Brain pericyte (primary cell): ENCODE data around the gene TLNRD1.
"Not testable (repeated sequence)": the region's sequence is repeated elsewhere in the genome, so short reads cannot be mapped to it uniquely, and the experiment has no call there.

ENCODE experiments used
- DNase-seq: peaks from one replicate; pipeline ENCODE4 v3.0.0-alpha.2; 2012; ENCODE audit warnings: low read depth, low spot score

TLNRD1 gene

GRCh38 chr15:81000624-81001151 is at the start of gene TLNRD1:
TLNRD1 (plus strand) TSS chr15:81000923; CDS start chr15:81002272, 1,349 bp downstream.
- DNase-seq, result peak; percentile 41

GRCh38 chr15:80951941-80952340 is 48.8 kb upstream of the TLNRD1 start:
- no peak for DNase-seq

- DNase-seq, result no peak
Measured at GRCh38 chr15:80953001-80953952, 47.4 kb upstream of the TLNRD1 start.

DNA sequence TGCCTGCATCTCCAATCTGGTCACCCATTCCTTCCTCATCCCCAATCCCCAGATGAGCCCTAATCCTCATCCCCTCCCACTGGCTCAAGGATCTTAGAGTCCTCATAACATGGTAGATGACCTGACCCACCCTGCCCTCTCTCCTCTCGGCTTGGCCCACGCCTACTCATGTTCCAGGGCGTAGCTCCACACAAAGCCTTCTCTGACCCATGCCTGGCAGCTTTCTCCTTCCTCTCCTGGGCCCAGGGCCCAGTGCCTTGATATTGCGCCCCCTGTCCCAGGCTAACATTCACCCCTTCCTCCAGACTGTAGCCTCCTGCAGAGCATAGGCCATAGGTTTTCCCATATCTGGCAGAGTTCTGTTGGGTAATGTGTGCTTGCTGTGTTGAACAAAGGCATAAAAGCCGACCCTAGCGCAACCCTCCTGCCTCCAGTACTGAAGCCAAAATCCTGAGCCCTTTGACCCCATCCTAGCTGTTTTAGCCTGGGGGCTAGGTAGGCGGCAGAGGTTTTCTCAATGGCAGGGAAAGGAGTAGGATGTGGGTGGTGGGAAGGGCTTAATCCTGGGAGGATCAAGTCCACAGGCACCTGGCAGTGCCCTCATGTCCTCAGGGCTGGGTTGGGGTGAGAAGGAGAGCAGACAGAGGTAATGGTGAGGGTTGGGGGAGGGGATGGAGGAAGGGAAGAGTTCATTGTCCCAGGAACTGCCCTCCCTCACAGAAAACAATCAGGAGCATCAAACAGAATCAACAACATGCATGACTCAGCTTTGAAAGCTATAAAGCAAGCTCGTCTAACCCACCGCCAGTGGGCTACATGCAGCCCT is 46.6 kb upstream of the TLNRD1 start:
- DNase-seq, result no peak

DNA sequence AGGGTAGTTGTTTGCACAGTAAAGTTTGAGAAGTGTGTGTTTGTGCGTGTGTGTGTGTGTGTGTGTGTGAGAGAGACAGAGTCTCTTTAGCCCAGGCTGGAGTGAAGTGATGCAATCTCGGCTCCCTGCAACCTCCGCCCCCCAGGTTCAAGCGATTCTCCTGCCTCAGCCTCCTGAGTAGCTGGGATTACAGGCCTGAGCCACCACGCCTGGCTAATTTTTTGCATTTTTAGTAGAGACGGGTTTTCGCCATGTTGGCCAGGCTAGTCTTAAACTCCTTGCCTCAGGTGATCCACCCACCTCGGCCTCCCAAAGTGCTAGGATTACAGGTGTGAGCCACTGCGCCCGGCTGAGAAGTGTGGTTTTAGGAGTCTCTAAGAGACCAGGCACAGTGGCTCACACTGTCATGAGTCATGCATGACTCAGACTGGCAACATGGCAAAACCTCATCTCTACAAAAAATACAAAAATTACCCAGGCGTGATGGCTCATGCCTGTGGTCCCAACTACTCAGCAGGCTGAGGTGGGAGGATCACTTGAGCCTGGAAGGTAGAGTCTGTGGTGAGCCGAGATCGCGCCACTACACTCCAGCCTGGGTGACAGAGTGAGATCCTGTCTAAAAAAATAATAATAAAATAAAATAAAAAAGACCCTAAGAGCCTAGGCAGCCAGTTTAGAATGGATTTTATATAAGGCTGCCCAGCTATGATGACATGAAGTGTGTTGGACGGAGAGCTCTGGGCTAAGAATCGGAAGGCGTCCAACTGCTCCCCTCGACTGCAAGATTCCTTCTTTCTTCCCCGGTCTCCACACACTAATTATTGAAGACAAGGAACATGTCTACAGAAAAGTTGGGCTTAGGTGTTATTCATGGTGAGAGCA is 44.9 kb upstream of the TLNRD1 start:
- DNase-seq, result not testable (repeated sequence)

DNA sequence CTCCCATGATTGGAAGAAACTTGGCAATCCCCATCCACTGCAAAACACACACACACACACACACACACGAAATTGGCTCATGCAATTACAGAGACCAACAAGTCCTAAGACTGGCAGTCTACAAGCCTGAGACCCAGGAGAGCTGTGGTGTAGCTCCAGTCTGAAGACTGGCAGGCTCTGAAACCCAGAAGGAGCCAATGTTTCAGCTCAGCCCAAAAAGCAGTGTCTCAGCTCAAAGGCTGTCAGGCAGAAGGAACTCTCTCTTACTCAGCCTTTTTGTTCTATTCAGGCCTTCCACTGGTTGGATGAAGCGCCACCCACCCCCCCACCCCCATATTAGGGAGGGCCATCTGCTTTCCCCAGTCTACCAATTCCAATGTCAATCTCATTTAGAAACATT is 43.2 kb upstream of the TLNRD1 start:
- DNase-seq, result no peak

- DNase-seq, result no peak
Measured at GRCh38 chr15:80957976-80958375, 42.7 kb upstream of the TLNRD1 start.

- no peak for DNase-seq
Measured at GRCh38 chr15:80958818-80959495, 41.8 kb upstream of the TLNRD1 start.

- not testable (repeated sequence) for DNase-seq
Measured at GRCh38 chr15:80965454-80965853, 35.3 kb upstream of the TLNRD1 start.

GRCh38 chr15:80966431-80967197 is 34.1 kb upstream of the TLNRD1 start:
- no peak for DNase-seq

GRCh38 chr15:80967451-80967850 is 33.3 kb upstream of the TLNRD1 start:
- no peak for DNase-seq

DNA sequence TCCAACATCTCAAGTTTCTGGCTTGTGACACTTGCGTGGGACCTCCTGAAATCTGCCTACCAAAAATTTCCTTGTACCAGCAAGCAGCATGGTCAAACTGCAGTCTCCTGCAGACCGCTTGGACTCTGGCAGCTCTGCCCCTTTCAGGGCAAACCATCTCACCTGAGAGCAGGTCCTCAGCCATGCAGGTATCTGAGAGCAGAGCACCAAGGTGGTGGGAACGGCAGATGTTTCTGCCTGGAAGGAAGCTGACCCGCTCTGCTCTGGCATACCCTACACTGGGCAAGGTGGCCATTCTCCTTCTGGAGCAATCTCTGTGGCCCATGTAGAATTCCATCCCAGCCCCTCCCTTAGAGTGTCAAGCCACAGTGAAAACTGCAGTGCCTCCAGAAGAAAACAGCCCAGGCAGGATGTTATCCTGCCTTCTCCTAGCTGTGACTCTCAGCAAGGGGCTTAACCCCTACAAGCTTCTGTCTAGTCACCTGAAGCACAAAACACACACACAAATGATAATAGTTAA is 32.7 kb upstream of the TLNRD1 start:
- no peak for DNase-seq

DNA sequence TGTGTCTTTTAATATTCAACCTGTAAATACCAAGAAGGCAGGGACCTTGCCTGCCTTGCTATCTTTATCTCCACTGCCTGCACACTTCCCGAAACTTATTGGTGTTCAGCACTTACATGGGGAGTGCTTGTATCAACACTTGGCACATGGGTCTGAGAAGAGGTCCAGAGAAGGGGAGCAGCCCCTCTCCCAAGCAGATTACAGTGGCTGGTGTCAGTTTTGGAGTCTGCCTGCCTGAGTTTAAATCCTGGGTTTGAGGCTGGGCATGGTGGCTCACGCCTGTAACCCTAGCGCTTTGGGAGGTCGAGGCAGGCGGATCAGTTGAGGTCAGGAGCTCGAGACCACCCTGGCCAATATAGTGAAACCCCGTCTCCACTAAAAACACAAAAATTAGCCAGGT is 31.4 kb upstream of the TLNRD1 start:
- no peak for DNase-seq

- DNase-seq, result no peak
Measured at GRCh38 chr15:80970018-80970657, 30.6 kb upstream of the TLNRD1 start.

DNA sequence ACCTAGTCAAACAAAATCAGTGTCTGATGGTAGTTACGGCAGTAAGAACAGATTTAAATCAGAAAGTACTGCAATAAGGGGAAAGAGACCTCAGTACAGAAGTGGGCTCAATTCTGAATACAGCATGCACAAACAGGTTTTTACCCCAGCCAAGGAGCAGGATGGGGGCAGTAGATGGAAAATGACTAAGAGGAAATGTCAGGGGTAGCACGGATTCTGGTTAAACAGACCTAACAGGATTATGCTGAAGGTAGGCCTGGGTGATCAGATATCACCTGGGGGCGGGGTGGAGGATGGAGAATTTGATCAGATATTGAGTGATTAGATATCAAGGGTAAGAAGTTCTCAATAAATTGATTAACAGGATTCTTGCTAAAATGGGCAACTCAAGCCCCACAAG is 30.1 kb upstream of the TLNRD1 start:
- DNase-seq, result no peak

DNA sequence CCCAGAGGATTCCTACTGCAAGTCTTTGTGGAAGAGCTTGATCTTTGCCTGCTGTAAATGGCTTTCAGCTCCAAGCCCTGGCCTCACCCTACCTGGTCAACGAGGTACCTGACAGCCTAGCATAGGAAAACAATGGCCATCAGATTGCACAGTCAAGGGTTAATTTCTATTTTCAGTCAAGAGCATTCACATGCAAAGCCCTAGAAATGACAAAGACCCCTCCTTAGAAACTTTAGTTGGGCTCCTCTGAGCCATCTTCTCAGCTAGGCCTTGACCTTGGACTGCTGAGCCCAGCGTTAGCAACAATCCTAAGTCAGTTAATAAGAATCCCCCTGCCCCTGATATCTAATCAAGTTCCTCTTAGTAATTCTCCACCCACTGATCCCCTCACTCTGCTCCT is 29.6 kb upstream of the TLNRD1 start:
- no peak for DNase-seq

DNA sequence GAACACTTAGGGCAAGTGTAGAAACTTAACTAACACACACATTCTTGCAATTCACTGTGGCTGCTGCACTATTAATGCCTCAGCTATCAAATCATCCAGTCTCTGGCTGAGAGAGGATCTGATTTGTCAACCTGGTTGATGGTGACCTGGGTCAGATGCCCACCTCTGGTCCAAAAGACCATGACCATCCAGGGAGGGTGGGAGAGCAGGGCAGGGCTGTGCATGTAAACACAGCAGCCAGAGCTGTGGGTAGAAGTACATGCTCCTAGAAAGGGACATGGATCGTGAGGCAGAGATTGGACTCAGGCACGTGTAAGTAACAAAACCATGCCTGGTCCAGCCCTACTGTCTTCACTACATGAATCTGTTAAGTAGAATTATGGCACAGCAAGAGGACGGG is 28.4 kb upstream of the TLNRD1 start:
- no peak for DNase-seq

- DNase-seq, result no peak
Measured at GRCh38 chr15:80974914-80975313, 25.8 kb upstream of the TLNRD1 start.

- no peak for DNase-seq
Measured at GRCh38 chr15:80976851-80977250, 23.9 kb upstream of the TLNRD1 start.
